ENCODE data around the gene SPAG4.

DNA sequence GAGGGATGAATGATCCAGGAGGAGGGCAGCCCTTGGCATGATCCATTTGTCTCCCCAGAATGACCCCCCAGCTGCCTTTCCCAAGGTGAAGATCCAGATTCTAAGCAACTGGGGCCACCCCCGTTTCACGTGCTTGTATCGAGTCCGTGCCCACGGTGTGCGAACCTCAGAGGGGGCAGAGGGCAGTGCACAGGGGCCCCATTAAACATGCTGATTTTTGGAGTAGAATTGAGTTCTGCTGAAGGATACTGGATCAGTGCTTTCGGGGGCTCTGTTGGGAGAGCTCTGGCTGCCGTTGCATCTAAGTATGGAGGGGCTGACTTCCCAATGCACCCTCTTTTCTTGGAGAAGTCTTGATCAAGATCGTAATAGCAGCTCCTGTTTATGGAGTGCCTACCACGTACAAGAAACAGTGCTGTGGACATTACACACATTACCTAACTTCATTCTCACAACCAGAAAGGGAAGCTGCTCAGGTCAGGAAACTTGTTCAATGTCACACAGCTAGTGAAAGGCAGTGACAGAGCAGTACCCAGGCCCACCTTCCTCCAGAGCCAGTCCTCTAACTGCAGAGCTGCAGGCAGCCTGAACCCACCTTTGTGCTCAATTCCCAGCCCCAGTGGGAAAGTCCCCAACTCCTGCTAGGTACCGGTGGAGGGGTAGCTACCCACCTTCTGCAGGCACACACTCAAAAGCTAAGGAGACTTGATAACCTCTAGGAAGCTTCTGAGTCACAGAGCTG, 5.4 kb downstream of the SPAG4 start:
- TF ChIP-seq CTCF (conservative IDR thresholded peaks at IDR 0.05; ENCODE audit: low read depth, low read length) (no peak), EZH2 (IDR thresholded peaks at IDR 0.05; ENCODE audit: borderline replicate concordance, low read depth, low read length, poor library complexity, severe bottlenecking) (no peak)
